Measurements from ENCODE around the gene PNN.

- TF ChIP-seq GABPA (tag; conservative IDR thresholded peaks at IDR 0.05; ENCODE audit: low read depth) (no peak), SMAD3 (CRISPR knock-in tag; conservative IDR thresholded peaks at IDR 0.05) (no peak), EP400 (IDR thresholded peaks at IDR 0.05) (no peak), ZKSCAN1 (IDR thresholded peaks at IDR 0.05; ENCODE audit: low read depth, low read length) (no peak), ZNF121 (CRISPR knock-in tag; conservative IDR thresholded peaks at IDR 0.05) (no peak), ZNF277 (CRISPR knock-in tag; IDR thresholded peaks at IDR 0.05; ENCODE audit: borderline replicate concordance) (no peak), CBX1 (IDR thresholded peaks at IDR 0.05; ENCODE audit: low read depth) (no peak), ZNF699 (CRISPR knock-in tag; IDR thresholded peaks at IDR 0.05; ENCODE audit: insufficient replicate concordance) (no peak), JUN (IDR thresholded peaks at IDR 0.05; ENCODE audit: borderline replicate concordance, low read depth, low read length) (no peak), JUN (CRISPR knock-in tag; IDR thresholded peaks at IDR 0.05; ENCODE audit: borderline replicate concordance) (no peak), ARID4B (CRISPR knock-in tag; IDR thresholded peaks at IDR 0.05) (no peak), FOXK2 (conservative IDR thresholded peaks at IDR 0.05 in 1 of 2, IDR thresholded peaks at IDR 0.05 in 1 of 2; ENCODE audit: low read depth in 2 of 2) (no peak), USF2 (CRISPR knock-in tag; IDR thresholded peaks at IDR 0.05) (no peak)
Measured at GRCh38 chr14:39157491-39157890, 17.6 kb upstream of the PNN start.

Data from K562 (cell line).